Calu3 (cell line): Measurements from ENCODE around the gene CLIC5. TPM values are rescaled to one million over a fixed set of nuclear protein-coding genes. Genes with fewer than 3 reads are reported as not detected.

Experiments used
- BruUV-seq: library from RNA; stranded (reverse); fragments of 400-500 nt; replicated peaks from 2 replicates; lab custom pipeline; 2021; lab: Mats Ljungman, UMichigan
- CTCF ChIA-PET: fragments of 300-600 bp; sonication (Branson Sonifier 250); formaldehyde crosslinking; loops from one replicate; lab custom pipeline; 2022; ENCODE audit warnings: antibody characterized with exemption; lab: Charles Lee
- DNase-seq: peaks from one replicate; pipeline ENCODE4 v3.0.0; 2022
- H3K27ac Mint-ChIP-seq: one replicate; pipeline ENCODE4 v1.8.0; 2022; ENCODE audit warnings: mixed read lengths; ENCODE audit not compliant: unreplicated experiment
- H3K27me3 Mint-ChIP-seq: one replicate; pipeline ENCODE4 v1.8.0; 2022; ENCODE audit warnings: mixed read lengths; ENCODE audit not compliant: unreplicated experiment
- H3K36me3 Mint-ChIP-seq: one replicate; pipeline ENCODE4 v1.8.0; 2022; ENCODE audit warnings: mild to moderate bottlenecking, moderate library complexity, mixed read lengths; ENCODE audit not compliant: insufficient read depth, unreplicated experiment
- H3K4me1 Mint-ChIP-seq: one replicate; pipeline ENCODE4 v1.8.0; 2022; ENCODE audit warnings: mild to moderate bottlenecking, low read depth, mixed read lengths; ENCODE audit not compliant: unreplicated experiment
- H3K4me3 Mint-ChIP-seq: one replicate; pipeline ENCODE4 v1.8.0; 2022; ENCODE audit warnings: mild to moderate bottlenecking, low read depth, moderate library complexity, mixed read lengths; ENCODE audit not compliant: unreplicated experiment
- H3K9me3 Mint-ChIP-seq: one replicate; pipeline ENCODE4 v1.8.0; 2022; ENCODE audit warnings: low read depth, mixed read lengths; ENCODE audit not compliant: unreplicated experiment
- intact Hi-C: fragments of 100-400 bp; cut with micrococcal nuclease; formaldehyde crosslinking; loops from one replicate; pipeline ENCODE4 v1.10.0; 2022; ENCODE audit not compliant: unreplicated experiment
- total RNA-seq: library from RNA; stranded (reverse); gene quantifications from 2 replicates; pipeline ENCODE4 v1.2.3, GENCODE V29; 2022
- TF ChIP-seq, protein P1 (sequence below): fragments of 200-600 bp; IDR thresholded peaks from one replicate; pipeline ENCODE4 v1.8.0; 2022; ENCODE audit warnings: antibody characterized with exemption; ENCODE audit not compliant: unreplicated experiment

Gene CLIC5
- total RNA-seq, 1 experiment from 2014 or later = 3.3 TPM

- peaks cover 33% of the 10 kb centered on the region for H3K27me3 Mint-ChIP-seq
- H3K9me3 Mint-ChIP-seq = peaks cover 3% of the 10 kb centered on the region
- CTCF ChIA-PET = no interaction called here
- BruUV-seq = no TSS peak
- H3K4me3 Mint-ChIP-seq = no peak overlapping the region
- peaks cover 8% of the 10 kb centered on the region for H3K4me1 Mint-ChIP-seq
- TF ChIP-seq, protein P1, sequence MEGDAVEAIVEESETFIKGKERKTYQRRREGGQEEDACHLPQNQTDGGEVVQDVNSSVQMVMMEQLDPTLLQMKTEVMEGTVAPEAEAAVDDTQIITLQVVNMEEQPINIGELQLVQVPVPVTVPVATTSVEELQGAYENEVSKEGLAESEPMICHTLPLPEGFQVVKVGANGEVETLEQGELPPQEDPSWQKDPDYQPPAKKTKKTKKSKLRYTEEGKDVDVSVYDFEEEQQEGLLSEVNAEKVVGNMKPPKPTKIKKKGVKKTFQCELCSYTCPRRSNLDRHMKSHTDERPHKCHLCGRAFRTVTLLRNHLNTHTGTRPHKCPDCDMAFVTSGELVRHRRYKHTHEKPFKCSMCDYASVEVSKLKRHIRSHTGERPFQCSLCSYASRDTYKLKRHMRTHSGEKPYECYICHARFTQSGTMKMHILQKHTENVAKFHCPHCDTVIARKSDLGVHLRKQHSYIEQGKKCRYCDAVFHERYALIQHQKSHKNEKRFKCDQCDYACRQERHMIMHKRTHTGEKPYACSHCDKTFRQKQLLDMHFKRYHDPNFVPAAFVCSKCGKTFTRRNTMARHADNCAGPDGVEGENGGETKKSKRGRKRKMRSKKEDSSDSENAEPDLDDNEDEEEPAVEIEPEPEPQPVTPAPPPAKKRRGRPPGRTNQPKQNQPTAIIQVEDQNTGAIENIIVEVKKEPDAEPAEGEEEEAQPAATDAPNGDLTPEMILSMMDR = no peak
- intact Hi-C loops = no loop called here
- DNase-seq = no peak
- no peak overlapping the region for H3K27ac Mint-ChIP-seq
- no peaks in the 10 kb centered on the region for H3K36me3 Mint-ChIP-seq
Observed at GRCh38 chr6:45881705-45882467, 133.8 kb downstream of the CLIC5 start.

GRCh38 chr6:45880676-45881075 is 135.0 kb downstream of the CLIC5 start:
- Mint-ChIP-seq H3K9me3 (peaks cover 3% of the 10 kb centered on the region), H3K36me3 (no peaks in the 10 kb centered on the region), H3K27me3 (peaks cover 28% of the 10 kb centered on the region), H3K4me1 (peaks cover 8% of the 10 kb centered on the region), H3K4me3 (no peak overlapping the region), H3K27ac (no peak overlapping the region)
- DNase-seq = no peak
- no TSS peak for BruUV-seq
- intact Hi-C loops = no loop called here
- TF ChIP-seq, protein P1 = no peak
- CTCF ChIA-PET = interaction anchor here (1.4 kb wide), 1 partner anchor 42 kb away, joined by 4 read pairs; no protein-coding TSS in a partner anchor

DNA sequence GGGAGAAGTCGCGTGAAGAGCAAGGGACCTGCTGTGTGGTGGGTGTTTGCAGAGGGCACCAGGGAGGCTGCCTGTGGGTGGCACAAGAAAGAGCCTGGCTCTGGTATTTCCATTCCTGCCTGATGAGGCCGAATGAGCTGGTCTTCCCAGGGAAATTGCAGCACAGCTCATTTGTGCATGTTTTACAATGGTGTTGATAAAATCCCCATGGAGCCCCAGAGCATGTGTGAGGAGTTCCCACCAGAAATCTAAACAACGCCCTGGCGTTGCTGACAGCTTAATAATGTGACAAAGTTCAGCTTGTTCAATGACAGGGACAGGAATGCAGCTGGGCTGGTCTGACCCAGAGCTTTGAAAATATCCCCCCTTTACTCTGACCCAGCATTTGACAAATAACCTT is 135.5 kb downstream of the CLIC5 start:
- TF ChIP-seq, protein P1 = no peak
- peaks cover 3% of the 10 kb centered on the region for H3K9me3 Mint-ChIP-seq
- BruUV-seq = no TSS peak
- H3K27me3 Mint-ChIP-seq = peaks cover 31% of the 10 kb centered on the region
- intact Hi-C loops = no loop called here
- H3K27ac Mint-ChIP-seq = no peak overlapping the region
- H3K36me3 Mint-ChIP-seq = no peaks in the 10 kb centered on the region
- peak; percentile 39 for DNase-seq
- peaks cover 8% of the 10 kb centered on the region for H3K4me1 Mint-ChIP-seq
- CTCF ChIA-PET = interaction anchor here (0.6 to 1.4 kb wide), 3 partner anchors 43 to 77 kb away, joined by 3 to 9 read pairs (median 4); no protein-coding TSS in a partner anchor
- no peak overlapping the region for H3K4me3 Mint-ChIP-seq

GRCh38 chr6:45877970-45878590 is 137.6 kb downstream of the CLIC5 start:
- H3K4me3 Mint-ChIP-seq = no peak overlapping the region

More at GRCh38 chr6:45877970-45878590, 137.6 kb downstream of the CLIC5 start:
- no peaks in the 10 kb centered on the region for H3K9me3 Mint-ChIP-seq
- no peak overlapping the region for H3K27ac Mint-ChIP-seq
- CTCF ChIA-PET = no interaction called here
- peaks cover 8% of the 10 kb centered on the region for H3K4me1 Mint-ChIP-seq
- H3K27me3 Mint-ChIP-seq = peaks cover 26% of the 10 kb centered on the region
- intact Hi-C loops = no loop called here
- no TSS peak for BruUV-seq
- H3K36me3 Mint-ChIP-seq = no peaks in the 10 kb centered on the region
- DNase-seq = no peak
- TF ChIP-seq, protein P1 = no peak
